Left lung (tissue), 10 donors: ENCODE data around the gene STAT5B. TPM values are rescaled to one million over a fixed set of nuclear protein-coding genes. Genes with fewer than 3 reads are reported as not detected.
"Not testable (repeated sequence)": the region's sequence is repeated elsewhere in the genome, so short reads cannot be mapped to it uniquely, and the experiment has no call there.

Experiments used
- ATAC-seq: fragments of 200-7000 bp; cut with Tn5 transposase; one replicate; pipeline ENCODE4 v1.9.1; 2020; ENCODE audit warnings: moderate library complexity
- DNase-seq, 4 donors: peaks; one replicate each; pipeline ENCODE4 v3.0.0-alpha.2; 2013 to 2020
- H3K27ac ChIP-seq, 2 donors: fragments of 200-600 bp; sonication (generic) in 1 of 2; one replicate each; pipeline versions ENCODE4 v1.5.0 to v1.8.0; 2020 to 2021
- H3K27me3 ChIP-seq, 2 donors: fragments of 200-600 bp; sonication (generic) in 1 of 2; one replicate each; pipeline versions ENCODE4 v1.5.0 to v1.8.0; 2020 to 2021
- H3K36me3 ChIP-seq, 2 donors: fragments of 200-600 bp; sonication (generic) in 1 of 2; one replicate each; pipeline versions ENCODE4 v1.5.0 to v1.8.0; 2020 to 2021
- H3K4me1 ChIP-seq, 2 donors: fragments of 200-600 bp; one replicate each; pipeline ENCODE4 v1.8.0; 2021
- H3K4me3 ChIP-seq, 2 donors: fragments of 200-600 bp; sonication (generic) in 1 of 2; one replicate each; pipeline versions ENCODE4 v1.5.0 to v1.8.0; 2020 to 2021; ENCODE audit warnings: mild to moderate bottlenecking in 1 of 2
- H3K9me3 ChIP-seq, 2 donors: fragments of 200-600 bp; sonication (generic) in 1 of 2; one replicate each; pipeline versions ENCODE4 v1.5.0 to v1.8.0; 2020 to 2021
- CTCF ChIP-seq, 2 donors: fragments of 200-600 bp; sonication (generic) in 1 of 2; IDR thresholded peaks; one replicate each; pipeline versions ENCODE4 v1.5.0 to v1.8.0; 2021; ENCODE audit warnings: antibody characterized with exemption in 2 of 2
- intact Hi-C, 2 donors: fragments of 100-400 bp; cut with DNase I; formaldehyde crosslinking; loops; one replicate each; pipeline versions ENCODE4 v1.11.2 to v1.14.2; 2022
- polyA plus RNA-seq, 6 donors: library from polyadenylated mRNA; unstranded; fragments of 120-200 nt; gene quantifications; one replicate each; pipeline ENCODE4 v1.2.1, GENCODE V29; 2013; ENCODE audit not compliant: insufficient read length in 6 of 6
- total RNA-seq, 2 donors: library from RNA; stranded (reverse); fragmentation: NEBNext Ultra II Directional; extraction: Animal tissue kit (Norgen Biotek cat#: 25700); gene quantifications; one replicate each; pipeline ENCODE4 v1.2.1, GENCODE V29; 2021
- donor health status: DM: no; HTN: yes; CAD: no.
- donor health status: DM: no; HTN: no; CAD: no.

The STAT5B gene
- total and polyA plus RNA-seq, 8 donors: 41.5 to 70.9 (median 57.4) TPM

- peaks cover 0 to 22% of the 10 kb centered on the region in 2 donors for H3K4me1 ChIP-seq
- no peak for ATAC-seq
- no peaks in the 10 kb centered on the region for H3K27me3 ChIP-seq
- H3K36me3 ChIP-seq: no peaks in the 10 kb centered on the region
- H3K9me3 ChIP-seq: no peaks in the 10 kb centered on the region
- no peak for TF ChIP-seq CTCF (IDR thresholded peaks at IDR 0.05)
- H3K4me3 ChIP-seq: no peak overlapping the region
- intact Hi-C loops: no loop called here
- no peak overlapping the region for H3K27ac ChIP-seq
- no peak for DNase-seq
Measured at GRCh38 chr17:42241871-42242270, 34.3 kb downstream of the STAT5B start.

GRCh38 chr17:42240863-42241262 lies 35.3 kb downstream of the STAT5B start:
- H3K36me3 ChIP-seq, intact Hi-C loops, H3K4me3 ChIP-seq, H3K27me3 ChIP-seq, DNase-seq, H3K9me3 ChIP-seq, H3K27ac ChIP-seq, ATAC-seq: not testable (repeated sequence)
- peaks cover 0 to 12% of the 10 kb centered on the region in 2 donors for H3K4me1 ChIP-seq

GRCh38 chr17:42240201-42240600 lies 36.0 kb downstream of the STAT5B start:
- no peak for DNase-seq
- H3K27ac ChIP-seq: no peak overlapping the region
- no peaks in the 10 kb centered on the region for H3K9me3 ChIP-seq
- peaks cover 0 to 9% of the 10 kb centered on the region in 2 donors for H3K4me1 ChIP-seq
- intact Hi-C loops: no loop called here
- no peak for TF ChIP-seq CTCF (IDR thresholded peaks at IDR 0.05)
- no peaks in the 10 kb centered on the region for H3K36me3 ChIP-seq
- H3K4me3 ChIP-seq: no peak overlapping the region
- no peaks in the 10 kb centered on the region for H3K27me3 ChIP-seq
- no peak for ATAC-seq

- H3K36me3 ChIP-seq, DNase-seq, H3K9me3 ChIP-seq, H3K4me3 ChIP-seq, intact Hi-C loops, H3K27ac ChIP-seq, ATAC-seq, H3K27me3 ChIP-seq: not testable (repeated sequence)
- H3K4me1 ChIP-seq: peaks cover 0 to 13% of the 10 kb centered on the region in 2 donors
Measured at GRCh38 chr17:42239576-42239975, 36.6 kb downstream of the STAT5B start.

- DNase-seq (no peak), ATAC-seq (no peak)
- TF ChIP-seq CTCF (IDR thresholded peaks at IDR 0.05): no peak
- no peaks in the 10 kb centered on the region for H3K36me3 ChIP-seq
- no peak overlapping the region for H3K4me3 ChIP-seq
- H3K27ac ChIP-seq: no peak overlapping the region
- intact Hi-C loops: no loop called here
- peaks cover 0 to 8% of the 10 kb centered on the region in 2 donors for H3K4me1 ChIP-seq
- no peaks in the 10 kb centered on the region for H3K27me3 ChIP-seq
- H3K9me3 ChIP-seq: no peaks in the 10 kb centered on the region
Measured at GRCh38 chr17:42236760-42237159, 39.4 kb downstream of the STAT5B start.

GRCh38 chr17:42233994-42234393 lies 42.2 kb downstream of the STAT5B start:
- Histone ChIP-seq H3K27ac (no peak overlapping the region), H3K4me3 (no peak overlapping the region), H3K9me3 (no peaks in the 10 kb centered on the region), H3K36me3 (peaks cover 0 to 5% of the 10 kb centered on the region in 2 donors), H3K4me1 (peaks cover 0 to 11% of the 10 kb centered on the region in 2 donors), H3K27me3 (no peaks in the 10 kb centered on the region)
- intact Hi-C loops: no loop called here
- ATAC-seq (no peak), DNase-seq (no peak)
- TF ChIP-seq CTCF (IDR thresholded peaks at IDR 0.05): no peak
